ENCODE measurements around the gene RNF223.

RNF223 gene

GRCh38 chr1:1037366-1038327 lies 36.5 kb downstream of the RNF223 start:
- H3K36me3 ChIP-seq (ENCODE audit: control insufficient read depth in 4 of 4, insufficient read depth in 4 of 4, low read length in 3 of 4), result no peaks in the 10 kb centered on the region
- no peak for DNase-seq

GRCh38 chr1:1035291-1035943 lies 38.7 kb downstream of the RNF223 start:
- CTCF ChIA-PET, result interaction anchor here (0.6 to 1.4 kb wide), 4 partner anchors 13 to 87 kb away, joined by 3 to 4 read pairs (median 4); no protein-coding TSS in a partner anchor
- POLR2A ChIA-PET, result no interaction called here
- no peak for DNase-seq
- Histone ChIP-seq H3K27ac (ENCODE audit: insufficient read depth in 1 of 2, low read depth in 1 of 2, low read length in 2 of 2, poor library complexity in 1 of 2, severe bottlenecking in 2 of 2) (no peak overlapping the region), H3K4me3 (ENCODE audit: control insufficient read depth in 1 of 7, extremely low read depth in 1 of 7, insufficient read depth in 4 of 7, low read depth in 2 of 7, low read length in 6 of 7) (no peak overlapping the region), H3K4me1 (ENCODE audit: control extremely low read depth in 1 of 4, control insufficient read depth in 4 of 4, insufficient read depth in 4 of 4, low read length in 3 of 4) (peaks cover 0 to 43% (median 40%) of the 10 kb centered on the region in 4 experiments), H3K36me3 (ENCODE audit: control insufficient read depth in 4 of 4, insufficient read depth in 4 of 4, low read length in 3 of 4) (no peaks in the 10 kb centered on the region), H3K9me3 (ENCODE audit: control extremely low read depth in 1 of 5, control insufficient read depth in 4 of 5, insufficient read depth in 2 of 5, low read depth in 1 of 5, low read length in 4 of 5) (no peaks in the 10 kb centered on the region), H3K27me3 (replicated peaks in 2 of 5; ENCODE audit: control insufficient read depth in 4 of 5, insufficient read depth in 5 of 5, low read length in 4 of 5) (peaks cover 0 to 93% (median 17%) of the 10 kb centered on the region in 5 experiments)
- WGBS (ENCODE audit: insufficient coverage), result 89% methylated on average over 16 of the region's 19 CpGs

More at GRCh38 chr1:1037366-1038327, 36.5 kb downstream of the RNF223 start:
- no peak overlapping the region for H3K27ac ChIP-seq (ENCODE audit: insufficient read depth in 1 of 2, low read depth in 1 of 2, low read length in 2 of 2, poor library complexity in 1 of 2, severe bottlenecking in 2 of 2)
- H3K27me3 ChIP-seq (replicated peaks in 2 of 5; ENCODE audit: control insufficient read depth in 4 of 5, insufficient read depth in 5 of 5, low read length in 4 of 5), result peaks cover 0 to 78% (median 17%) of the 10 kb centered on the region in 5 experiments
- ChIA-PET CTCF (interaction anchor here (1.8 to 4.4 kb wide), 5 partner anchors 23 to 214 kb away, joined by 5 to 26 read pairs (median 6); no protein-coding TSS in a partner anchor), POLR2A (no interaction called here)
- H3K9me3 ChIP-seq (ENCODE audit: control extremely low read depth in 1 of 5, control insufficient read depth in 4 of 5, insufficient read depth in 2 of 5, low read depth in 1 of 5, low read length in 4 of 5), result peaks cover 0 to 1% (median 0%) of the 10 kb centered on the region in 5 experiments
- 91% methylated on average over 27 of the region's 30 CpGs for WGBS (ENCODE audit: insufficient coverage)
- no peak overlapping the region for H3K4me3 ChIP-seq (ENCODE audit: control insufficient read depth in 1 of 7, extremely low read depth in 1 of 7, insufficient read depth in 4 of 7, low read depth in 2 of 7, low read length in 6 of 7)
- peaks cover 0 to 44% (median 40%) of the 10 kb centered on the region in 4 experiments for H3K4me1 ChIP-seq (ENCODE audit: control extremely low read depth in 1 of 4, control insufficient read depth in 4 of 4, insufficient read depth in 4 of 4, low read length in 3 of 4)

GRCh38 chr1:1034439-1034781 lies 39.7 kb downstream of the RNF223 start:
- Histone ChIP-seq H3K27me3 (replicated peaks in 2 of 5; ENCODE audit: control insufficient read depth in 4 of 5, insufficient read depth in 5 of 5, low read length in 4 of 5) (peaks cover 0 to 83% (median 11%) of the 10 kb centered on the region in 5 experiments), H3K36me3 (ENCODE audit: control insufficient read depth in 4 of 4, insufficient read depth in 4 of 4, low read length in 3 of 4) (no peaks in the 10 kb centered on the region), H3K9me3 (ENCODE audit: control extremely low read depth in 1 of 5, control insufficient read depth in 4 of 5, insufficient read depth in 2 of 5, low read depth in 1 of 5, low read length in 4 of 5) (no peaks in the 10 kb centered on the region), H3K4me1 (ENCODE audit: control extremely low read depth in 1 of 4, control insufficient read depth in 4 of 4, insufficient read depth in 4 of 4, low read length in 3 of 4) (peaks cover 0 to 33% (median 30%) of the 10 kb centered on the region in 4 experiments), H3K4me3 (ENCODE audit: control insufficient read depth in 1 of 7, extremely low read depth in 1 of 7, insufficient read depth in 4 of 7, low read depth in 2 of 7, low read length in 6 of 7) (no peak overlapping the region), H3K27ac (ENCODE audit: insufficient read depth in 1 of 2, low read depth in 1 of 2, low read length in 2 of 2, poor library complexity in 1 of 2, severe bottlenecking in 2 of 2) (no peak overlapping the region)
- POLR2A ChIA-PET, result no interaction called here
- CTCF ChIA-PET, result no interaction called here
- peak in 2 of 3 donors; percentile 59 to 60 for DNase-seq
- WGBS (ENCODE audit: insufficient coverage), result 28% methylated on average over 26 of the region's 30 CpGs

- ChIA-PET CTCF (interaction anchor here (1.0 to 2.8 kb wide), 7 partner anchors 10 to 88 kb away, joined by 3 to 7 read pairs (median 4); partner anchors contain the start of gene ISG15), POLR2A (no interaction called here)
- H3K27ac ChIP-seq (ENCODE audit: insufficient read depth in 1 of 2, low read depth in 1 of 2, low read length in 2 of 2, poor library complexity in 1 of 2, severe bottlenecking in 2 of 2), result no peak overlapping the region
- H3K9me3 ChIP-seq (ENCODE audit: control extremely low read depth in 1 of 5, control insufficient read depth in 4 of 5, insufficient read depth in 2 of 5, low read depth in 1 of 5, low read length in 4 of 5), result no peaks in the 10 kb centered on the region
- H3K4me1 ChIP-seq (ENCODE audit: control extremely low read depth in 1 of 4, control insufficient read depth in 4 of 4, insufficient read depth in 4 of 4, low read length in 3 of 4), result peaks cover 0 to 27% (median 24%) of the 10 kb centered on the region in 4 experiments
- WGBS (ENCODE audit: insufficient coverage), result under 1% methylated on average over 55 of the region's 71 CpGs
- H3K4me3 ChIP-seq (ENCODE audit: control insufficient read depth in 1 of 7, extremely low read depth in 1 of 7, insufficient read depth in 4 of 7, low read depth in 2 of 7, low read length in 6 of 7), result peak overlapping the region in 5 of 7 experiments; percentile 17 to 50 (median 33)
- no peak for DNase-seq
- peaks cover 0 to 78% (median 11%) of the 10 kb centered on the region in 5 experiments for H3K27me3 ChIP-seq (replicated peaks in 2 of 5; ENCODE audit: control insufficient read depth in 4 of 5, insufficient read depth in 5 of 5, low read length in 4 of 5)
- no peaks in the 10 kb centered on the region for H3K36me3 ChIP-seq (ENCODE audit: control insufficient read depth in 4 of 4, insufficient read depth in 4 of 4, low read length in 3 of 4)
These were observed 40.2 kb downstream of the RNF223 start for GRCh38 chr1:1033731-1034438.

GRCh38 chr1:1033009-1033587 lies 41.0 kb downstream of the RNF223 start:
- Histone ChIP-seq H3K9me3 (ENCODE audit: control extremely low read depth in 1 of 5, control insufficient read depth in 4 of 5, insufficient read depth in 2 of 5, low read depth in 1 of 5, low read length in 4 of 5) (no peaks in the 10 kb centered on the region), H3K27me3 (replicated peaks in 2 of 5; ENCODE audit: control insufficient read depth in 4 of 5, insufficient read depth in 5 of 5, low read length in 4 of 5) (peaks cover 0 to 70% (median 6%) of the 10 kb centered on the region in 5 experiments), H3K4me3 (ENCODE audit: control insufficient read depth in 1 of 7, extremely low read depth in 1 of 7, insufficient read depth in 4 of 7, low read depth in 2 of 7, low read length in 6 of 7) (peak overlapping the region in 6 of 7 experiments; percentile 18 to 69 (median 50)), H3K36me3 (ENCODE audit: control insufficient read depth in 4 of 4, insufficient read depth in 4 of 4, low read length in 3 of 4) (no peaks in the 10 kb centered on the region), H3K27ac (ENCODE audit: insufficient read depth in 1 of 2, low read depth in 1 of 2, low read length in 2 of 2, poor library complexity in 1 of 2, severe bottlenecking in 2 of 2) (no peak overlapping the region), H3K4me1 (ENCODE audit: control extremely low read depth in 1 of 4, control insufficient read depth in 4 of 4, insufficient read depth in 4 of 4, low read length in 3 of 4) (peaks cover 0 to 21% (median 17%) of the 10 kb centered on the region in 4 experiments)
- DNase-seq, result peak; percentile 88 to 93 (median 92)
- ChIA-PET POLR2A (no interaction called here), CTCF (interaction anchor here (0.5 to 2.8 kb wide), 11 partner anchors 9 to 204 kb away, joined by 3 to 12 read pairs (median 4); partner anchors contain the start of gene ISG15)
- WGBS (ENCODE audit: insufficient coverage), result 0% methylated on average over 53 of the region's 73 CpGs

- WGBS (ENCODE audit: insufficient coverage), result 23% methylated on average over 6 of the region's 16 CpGs
- H3K4me1 ChIP-seq (ENCODE audit: control extremely low read depth in 1 of 4, control insufficient read depth in 4 of 4, insufficient read depth in 4 of 4, low read length in 3 of 4), result peaks cover 0 to 21% (median 17%) of the 10 kb centered on the region in 4 experiments
These were observed 41.7 kb downstream of the RNF223 start for GRCh38 chr1:1032424-1032823.

More at GRCh38 chr1:1032424-1032823, 41.7 kb downstream of the RNF223 start:
- peak overlapping the region in 3 of 7 experiments; percentile 19 to 69 (median 55) for H3K4me3 ChIP-seq (ENCODE audit: control insufficient read depth in 1 of 7, extremely low read depth in 1 of 7, insufficient read depth in 4 of 7, low read depth in 2 of 7, low read length in 6 of 7)
- no peak overlapping the region for H3K27ac ChIP-seq (ENCODE audit: insufficient read depth in 1 of 2, low read depth in 1 of 2, low read length in 2 of 2, poor library complexity in 1 of 2, severe bottlenecking in 2 of 2)
- peaks cover 0 to 65% (median 5%) of the 10 kb centered on the region in 5 experiments for H3K27me3 ChIP-seq (replicated peaks in 2 of 5; ENCODE audit: control insufficient read depth in 4 of 5, insufficient read depth in 5 of 5, low read length in 4 of 5)
- CTCF ChIA-PET, result interaction anchor here (1.1 to 2.8 kb wide), 9 partner anchors 12 to 260 kb away, joined by 3 to 12 read pairs (median 4); partner anchors contain the start of gene ISG15
- POLR2A ChIA-PET, result no interaction called here
- no peaks in the 10 kb centered on the region for H3K9me3 ChIP-seq (ENCODE audit: control extremely low read depth in 1 of 5, control insufficient read depth in 4 of 5, insufficient read depth in 2 of 5, low read depth in 1 of 5, low read length in 4 of 5)
- H3K36me3 ChIP-seq (ENCODE audit: control insufficient read depth in 4 of 4, insufficient read depth in 4 of 4, low read length in 3 of 4), result no peaks in the 10 kb centered on the region
- DNase-seq, result peak; percentile 26 to 65 (median 58)
